ENCODE data around the gene LIFR.

GRCh38 chr5:38451074-38451725, 105.2 kb downstream of the LIFR start:
- TF ChIP-seq ZNF501 (tag by site-specific recombination; IDR thresholded peaks at IDR 0.05) (no peak), CTCF (tag by site-specific recombination; IDR thresholded peaks at IDR 0.05) (no peak), ZSCAN5A (tag by site-specific recombination; IDR thresholded peaks at IDR 0.05) (no peak), ZNF362 (tag by site-specific recombination; IDR thresholded peaks at IDR 0.05) (no peak)
